Measurements from ENCODE around the gene NUBP2.

GRCh38 chr16:1781254-1781653 lies 1.5 kb upstream of the NUBP2 start:
- TF ChIP-seq, protein P1, sequence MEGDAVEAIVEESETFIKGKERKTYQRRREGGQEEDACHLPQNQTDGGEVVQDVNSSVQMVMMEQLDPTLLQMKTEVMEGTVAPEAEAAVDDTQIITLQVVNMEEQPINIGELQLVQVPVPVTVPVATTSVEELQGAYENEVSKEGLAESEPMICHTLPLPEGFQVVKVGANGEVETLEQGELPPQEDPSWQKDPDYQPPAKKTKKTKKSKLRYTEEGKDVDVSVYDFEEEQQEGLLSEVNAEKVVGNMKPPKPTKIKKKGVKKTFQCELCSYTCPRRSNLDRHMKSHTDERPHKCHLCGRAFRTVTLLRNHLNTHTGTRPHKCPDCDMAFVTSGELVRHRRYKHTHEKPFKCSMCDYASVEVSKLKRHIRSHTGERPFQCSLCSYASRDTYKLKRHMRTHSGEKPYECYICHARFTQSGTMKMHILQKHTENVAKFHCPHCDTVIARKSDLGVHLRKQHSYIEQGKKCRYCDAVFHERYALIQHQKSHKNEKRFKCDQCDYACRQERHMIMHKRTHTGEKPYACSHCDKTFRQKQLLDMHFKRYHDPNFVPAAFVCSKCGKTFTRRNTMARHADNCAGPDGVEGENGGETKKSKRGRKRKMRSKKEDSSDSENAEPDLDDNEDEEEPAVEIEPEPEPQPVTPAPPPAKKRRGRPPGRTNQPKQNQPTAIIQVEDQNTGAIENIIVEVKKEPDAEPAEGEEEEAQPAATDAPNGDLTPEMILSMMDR (IDR thresholded peaks at IDR 0.05) = no peak
- no peak for TF ChIP-seq POLR2AphosphoS5 (IDR thresholded peaks at IDR 0.05)
